Measurements from ENCODE around the gene TMEM39B. TPM values are rescaled to one million over a fixed set of nuclear protein-coding genes. Genes with fewer than 3 reads are reported as not detected.

Gene TMEM39B
- total RNA-seq, 1 experiment from 2014 or later = 22.8 TPM

- peaks cover 71 to 81% of the 10 kb centered on the region in 2 experiments for H3K36me3 ChIP-seq (ENCODE audit: control insufficient read depth in 1 of 2, insufficient read depth in 2 of 2, low read length in 2 of 2)
- H3K79me2 ChIP-seq (ENCODE audit: insufficient read depth, low read length) = peaks cover 66% of the 10 kb centered on the region
- no peaks in the 10 kb centered on the region for H3K9me2 ChIP-seq (ENCODE audit: insufficient read depth)
- TF ChIP-seq POLR2AphosphoS5 (IDR thresholded peaks at IDR 0.05; ENCODE audit: low read depth, low read length) (no peak), TCF7L2 (IDR thresholded peaks at IDR 0.05; ENCODE audit: borderline replicate concordance, extremely low read depth, insufficient read depth, insufficient read length) (no peak), JUND (IDR thresholded peaks at IDR 0.05) (no peak), ATF3 (IDR thresholded peaks at IDR 0.05) (no peak), MAX (IDR thresholded peaks at IDR 0.05) (no peak), CBX3 (IDR thresholded peaks at IDR 0.05; ENCODE audit: low read depth) (no peak), EGR1 (IDR thresholded peaks at IDR 0.05; ENCODE audit: low read depth) (no peak), RAD21 (IDR thresholded peaks at IDR 0.05; ENCODE audit: low read depth) (no peak), EZH2 (IDR thresholded peaks at IDR 0.05) (no peak)
- TF ChIP-seq, protein P1, sequence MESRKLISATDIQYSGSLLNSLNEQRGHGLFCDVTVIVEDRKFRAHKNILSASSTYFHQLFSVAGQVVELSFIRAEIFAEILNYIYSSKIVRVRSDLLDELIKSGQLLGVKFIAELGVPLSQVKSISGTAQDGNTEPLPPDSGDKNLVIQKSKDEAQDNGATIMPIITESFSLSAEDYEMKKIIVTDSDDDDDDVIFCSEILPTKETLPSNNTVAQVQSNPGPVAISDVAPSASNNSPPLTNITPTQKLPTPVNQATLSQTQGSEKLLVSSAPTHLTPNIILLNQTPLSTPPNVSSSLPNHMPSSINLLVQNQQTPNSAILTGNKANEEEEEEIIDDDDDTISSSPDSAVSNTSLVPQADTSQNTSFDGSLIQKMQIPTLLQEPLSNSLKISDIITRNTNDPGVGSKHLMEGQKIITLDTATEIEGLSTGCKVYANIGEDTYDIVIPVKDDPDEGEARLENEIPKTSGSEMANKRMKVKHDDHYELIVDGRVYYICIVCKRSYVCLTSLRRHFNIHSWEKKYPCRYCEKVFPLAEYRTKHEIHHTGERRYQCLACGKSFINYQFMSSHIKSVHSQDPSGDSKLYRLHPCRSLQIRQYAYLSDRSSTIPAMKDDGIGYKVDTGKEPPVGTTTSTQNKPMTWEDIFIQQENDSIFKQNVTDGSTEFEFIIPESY (IDR thresholded peaks at IDR 0.05; ENCODE audit: extremely low read depth, insufficient replicate concordance, low read length) = no peak
- TF ChIP-seq, protein P2, sequence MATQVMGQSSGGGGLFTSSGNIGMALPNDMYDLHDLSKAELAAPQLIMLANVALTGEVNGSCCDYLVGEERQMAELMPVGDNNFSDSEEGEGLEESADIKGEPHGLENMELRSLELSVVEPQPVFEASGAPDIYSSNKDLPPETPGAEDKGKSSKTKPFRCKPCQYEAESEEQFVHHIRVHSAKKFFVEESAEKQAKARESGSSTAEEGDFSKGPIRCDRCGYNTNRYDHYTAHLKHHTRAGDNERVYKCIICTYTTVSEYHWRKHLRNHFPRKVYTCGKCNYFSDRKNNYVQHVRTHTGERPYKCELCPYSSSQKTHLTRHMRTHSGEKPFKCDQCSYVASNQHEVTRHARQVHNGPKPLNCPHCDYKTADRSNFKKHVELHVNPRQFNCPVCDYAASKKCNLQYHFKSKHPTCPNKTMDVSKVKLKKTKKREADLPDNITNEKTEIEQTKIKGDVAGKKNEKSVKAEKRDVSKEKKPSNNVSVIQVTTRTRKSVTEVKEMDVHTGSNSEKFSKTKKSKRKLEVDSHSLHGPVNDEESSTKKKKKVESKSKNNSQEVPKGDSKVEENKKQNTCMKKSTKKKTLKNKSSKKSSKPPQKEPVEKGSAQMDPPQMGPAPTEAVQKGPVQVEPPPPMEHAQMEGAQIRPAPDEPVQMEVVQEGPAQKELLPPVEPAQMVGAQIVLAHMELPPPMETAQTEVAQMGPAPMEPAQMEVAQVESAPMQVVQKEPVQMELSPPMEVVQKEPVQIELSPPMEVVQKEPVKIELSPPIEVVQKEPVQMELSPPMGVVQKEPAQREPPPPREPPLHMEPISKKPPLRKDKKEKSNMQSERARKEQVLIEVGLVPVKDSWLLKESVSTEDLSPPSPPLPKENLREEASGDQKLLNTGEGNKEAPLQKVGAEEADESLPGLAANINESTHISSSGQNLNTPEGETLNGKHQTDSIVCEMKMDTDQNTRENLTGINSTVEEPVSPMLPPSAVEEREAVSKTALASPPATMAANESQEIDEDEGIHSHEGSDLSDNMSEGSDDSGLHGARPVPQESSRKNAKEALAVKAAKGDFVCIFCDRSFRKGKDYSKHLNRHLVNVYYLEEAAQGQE (IDR thresholded peaks at IDR 0.05; ENCODE audit: low read depth) = no peak
- no peak overlapping the region for H3K27ac ChIP-seq (ENCODE audit: low read depth, low read length)
- ATAC-seq = no peak; the same call in 1 of the 2 replicates
- no peaks in the 10 kb centered on the region for H3K9me3 ChIP-seq (ENCODE audit: control insufficient read depth in 1 of 2, insufficient read depth in 1 of 2, low read depth in 1 of 2, low read length in 2 of 2)
- H2AFZ ChIP-seq (ENCODE audit: low read depth, low read length, poor library complexity, severe bottlenecking) = no peak overlapping the region
- intact Hi-C loops (cut with micrococcal nuclease) = no loop called here
- no peak for DNase-seq (ENCODE audit: low read depth, low spot score)
- H4K20me1 ChIP-seq (ENCODE audit: insufficient read depth) = peaks cover 4% of the 10 kb centered on the region
- no peak overlapping the region for H3K4me3 ChIP-seq (replicated peaks in 1 of 2; ENCODE audit: low read depth in 1 of 2, low read length in 2 of 2)
- H3K9ac ChIP-seq (ENCODE audit: low read length) = no peak overlapping the region
- BruUV-seq (replicated peaks) = no TSS peak
- ChIA-PET POLR2A (no interaction called here), RAD21 (ENCODE audit: low non-redundant PET in 1 of 2, low total read pairs in 2 of 2, uncharacterized antibody in 2 of 2, unreplicated experiment in 2 of 2) (no interaction called here), CTCF (no interaction called here)
- H3K4me2 ChIP-seq (ENCODE audit: low read length) = no peak overlapping the region
- no peaks in the 10 kb centered on the region for H3K4me1 ChIP-seq (ENCODE audit: control insufficient read depth in 1 of 2, insufficient read depth in 2 of 2, low read length in 2 of 2)
- H3K27me3 ChIP-seq (ENCODE audit: insufficient read depth, low read length) = no peaks in the 10 kb centered on the region
Measured at GRCh38 chr1:32040711-32041110, 32.0 kb upstream of the TMEM39B start.

Data from HCT116 (cell line).